Raji (cell line): Measurements from ENCODE around the gene P2RX2.

Source experiments
- POLR2A ChIP-seq: IDR thresholded peaks from 2 replicates; pipeline ENCODE4 v1.6.1; 2011; ENCODE audit warnings: low read depth, low read length, control low read depth; ENCODE audit not compliant: insufficient read depth

Gene P2RX2

GRCh38 chr12:132665794-132666193 lies 47.2 kb downstream of the P2RX2 start:
- no peak for TF ChIP-seq POLR2A

GRCh38 chr12:132668191-132669088 lies 49.9 kb downstream of the P2RX2 start:
- no peak for TF ChIP-seq POLR2A

- TF ChIP-seq POLR2A: no peak
These were observed 50.7 kb downstream of the P2RX2 start for GRCh38 chr12:132669166-132669879.
